ENCODE measurements around the gene RNU1-3. TPM values are rescaled to one million over a fixed set of nuclear protein-coding genes. Genes with fewer than 3 reads are reported as not detected.
"Not testable (repeated sequence)": the region's sequence is repeated elsewhere in the genome, so short reads cannot be mapped to it uniquely, and the experiment has no call there.

Gene RNU1-3
- not detected in 2 replicates for total RNA-seq (2014; rRNA removed; shearing (Covaris generic))

DNA sequence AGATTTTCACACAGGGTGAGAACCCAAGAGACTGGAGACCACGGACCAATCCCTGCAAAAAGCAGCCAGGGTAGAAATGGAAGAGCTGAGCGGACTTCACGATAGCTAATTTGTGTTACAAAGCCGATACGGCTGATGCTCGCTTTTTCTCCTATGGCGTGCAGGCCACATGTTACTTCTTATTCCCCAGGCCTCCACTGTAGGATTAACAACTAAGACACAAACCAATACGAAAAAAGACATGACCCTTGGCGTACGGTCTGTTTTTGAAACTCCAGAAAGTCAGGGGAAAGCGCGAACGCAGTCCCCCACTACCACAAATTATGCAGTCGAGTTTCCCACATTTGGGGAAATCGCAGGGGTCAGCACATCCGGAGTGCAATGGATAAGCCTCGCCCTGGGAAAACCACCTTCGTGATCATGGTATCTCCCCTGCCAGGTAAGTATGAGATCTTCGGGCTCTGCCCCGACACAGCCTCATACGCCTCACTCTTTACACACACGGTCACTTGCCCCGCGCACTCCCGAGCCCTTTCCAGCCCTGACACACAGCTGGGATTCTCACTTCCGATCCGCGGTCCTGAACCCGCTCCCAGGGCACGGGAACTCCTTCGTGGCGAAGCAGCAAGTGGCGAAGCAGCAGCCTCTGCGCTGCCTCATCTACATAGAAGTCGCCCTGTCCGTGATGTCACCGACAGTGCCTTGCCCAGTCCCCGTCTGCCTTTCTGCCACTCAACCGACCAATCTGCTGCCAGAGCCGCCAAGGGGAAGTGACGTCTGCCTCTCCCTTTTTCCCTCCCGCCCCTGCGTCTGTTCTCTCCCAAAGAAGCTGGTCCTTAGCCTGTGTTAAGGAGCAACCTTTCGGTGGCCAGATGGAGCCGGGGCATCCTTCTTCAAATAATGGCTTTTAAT, at the start of gene RNU1-3:
RNU1-3 (minus strand) TSS at position 447 of the 912 bp plus-strand sequence.
- not testable (repeated sequence) for DNase-seq (ENCODE audit: low spot score)

DNA sequence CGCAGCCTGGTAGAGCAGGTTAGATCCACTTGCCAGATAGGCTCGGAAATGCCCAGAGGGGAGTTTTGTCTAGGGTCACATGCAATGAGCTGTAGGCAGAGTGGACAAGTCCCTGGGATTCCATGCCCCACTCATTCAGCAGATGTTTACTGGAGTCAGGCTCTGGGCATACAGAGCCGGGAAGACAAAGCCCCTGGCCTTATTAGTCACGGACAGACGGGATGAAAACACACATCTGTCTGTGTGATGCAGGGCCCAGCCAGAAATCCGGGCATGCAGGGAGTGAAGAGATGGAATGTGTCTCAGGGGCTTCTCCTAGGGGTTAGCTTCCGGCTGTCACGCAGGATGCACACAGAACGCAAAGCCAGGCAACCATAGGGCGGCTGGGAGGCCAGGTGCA, 46.7 kb upstream of the RNU1-3 start:
- not testable (repeated sequence) for DNase-seq (ENCODE audit: low spot score)

GRCh38 chr1:16712984-16713383, 46.2 kb upstream of the RNU1-3 start:
- not testable (repeated sequence) for DNase-seq (ENCODE audit: low spot score)

DNA sequence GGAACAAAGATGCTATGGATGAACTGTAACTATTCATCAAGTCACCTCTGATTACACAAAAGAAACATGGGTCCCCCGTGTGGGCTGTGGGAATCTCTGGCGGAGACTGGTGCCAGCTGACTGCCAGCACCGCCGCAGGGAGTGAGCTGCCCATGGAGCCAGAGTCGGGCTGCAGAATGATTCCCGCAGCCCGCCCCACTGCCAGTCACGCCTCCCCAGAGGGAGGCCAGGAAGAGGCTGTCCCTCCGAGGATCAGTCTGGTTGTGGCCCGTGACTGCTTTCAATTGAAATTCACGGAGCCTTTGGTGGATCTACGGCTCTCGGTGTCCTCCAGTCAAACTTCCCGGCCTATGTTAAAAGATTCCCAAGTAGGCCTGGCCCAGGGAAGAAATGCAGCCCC, 45.8 kb upstream of the RNU1-3 start:
- not testable (repeated sequence) for DNase-seq (ENCODE audit: low spot score)

GRCh38 chr1:16712131-16712530, 45.4 kb upstream of the RNU1-3 start:
- not testable (repeated sequence) for DNase-seq (ENCODE audit: low spot score)

- not testable (repeated sequence) for DNase-seq (ENCODE audit: low spot score)
Observed at GRCh38 chr1:16710618-16711017, 43.9 kb upstream of the RNU1-3 start.

- not testable (repeated sequence) for DNase-seq (ENCODE audit: low spot score)
Observed at GRCh38 chr1:16709659-16710087, 42.9 kb upstream of the RNU1-3 start.

DNA sequence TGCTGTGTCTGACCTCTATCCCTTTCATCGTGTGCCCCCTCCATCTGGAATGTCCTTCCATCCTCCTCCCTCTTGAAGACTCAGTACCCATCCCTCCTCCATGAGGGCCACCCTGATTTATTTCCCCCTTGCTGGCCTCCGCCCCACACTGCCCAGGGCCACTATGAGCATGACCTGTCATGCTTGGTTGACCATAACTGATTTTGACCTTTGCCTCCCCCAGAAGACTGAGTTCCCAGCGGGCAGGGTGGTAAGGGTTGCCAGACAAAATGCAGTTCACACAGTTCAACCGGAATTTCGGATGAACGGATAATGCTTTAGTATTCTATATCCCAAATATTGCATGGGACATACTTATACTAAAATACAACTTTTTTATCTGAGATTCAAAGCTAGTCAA, 42.0 kb upstream of the RNU1-3 start:
- DNase-seq (ENCODE audit: low spot score) = not testable (repeated sequence)

DNA sequence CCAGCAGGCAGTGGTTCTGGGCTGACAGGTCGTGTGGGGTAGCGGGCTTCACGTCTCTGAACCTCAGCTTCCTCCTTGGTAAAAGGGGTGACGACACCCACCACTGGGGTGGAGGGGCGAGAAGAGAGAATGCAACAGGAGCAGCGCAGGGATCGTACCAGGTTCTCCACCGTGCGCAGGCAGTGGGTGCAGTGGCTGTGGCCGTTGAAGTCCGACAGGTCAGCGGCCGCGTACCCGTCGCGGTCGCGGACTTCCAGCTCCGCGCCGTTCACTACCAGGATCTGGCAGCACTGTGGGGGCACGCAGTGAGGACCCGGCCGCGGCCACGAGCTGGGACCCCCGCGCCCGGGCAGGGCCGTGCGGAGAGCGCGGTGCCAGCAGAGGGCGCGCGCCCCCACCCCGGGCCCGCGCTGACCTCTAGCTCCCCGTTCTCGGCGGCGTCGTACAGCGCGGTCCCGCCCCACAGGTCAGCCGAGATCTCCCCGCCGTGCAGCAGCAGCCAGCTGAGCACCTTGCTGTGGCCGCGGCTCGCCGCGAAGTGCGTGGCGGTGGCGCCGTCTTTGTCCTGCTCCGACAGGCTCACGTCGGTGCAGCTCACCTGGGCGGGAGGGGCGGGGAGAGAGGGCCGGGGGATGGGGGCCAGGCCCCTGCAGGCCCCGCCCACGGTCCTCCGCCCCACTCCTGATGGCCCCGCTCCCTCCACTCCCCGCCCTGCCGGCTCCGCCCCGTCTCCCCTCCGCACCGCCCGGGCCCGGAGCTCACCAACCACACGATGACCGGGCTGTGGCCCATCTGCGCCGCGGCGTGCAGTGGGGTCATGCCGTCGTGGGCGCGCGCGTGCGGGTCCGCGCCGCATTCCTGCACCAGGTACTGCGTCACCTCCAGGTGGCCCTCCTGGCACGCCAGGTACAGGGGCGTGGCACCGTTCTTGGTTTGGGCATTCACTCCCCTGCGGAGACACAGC, 40.7 kb upstream of the RNU1-3 start:
- DNase-seq (ENCODE audit: low spot score) = not testable (repeated sequence)

DNA sequence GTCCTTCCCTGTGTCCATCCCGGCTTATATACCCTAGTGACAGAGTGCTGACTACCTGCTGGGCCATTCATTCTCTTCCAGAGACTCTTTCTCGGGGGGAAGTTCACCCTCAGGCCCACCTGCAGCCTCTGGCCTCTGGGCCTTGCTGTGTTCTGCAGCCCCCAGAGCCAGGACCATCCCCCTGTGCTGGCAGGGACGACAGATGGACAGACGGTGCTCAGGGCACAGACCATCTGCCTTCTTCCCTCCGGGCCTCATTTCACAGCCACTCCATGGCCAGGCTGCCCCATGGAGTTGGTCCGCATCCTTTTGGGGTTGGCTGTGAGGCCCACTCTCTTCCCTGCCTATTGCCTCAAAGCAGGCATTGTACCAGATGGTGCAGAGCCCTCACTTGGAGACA, 39.6 kb upstream of the RNU1-3 start:
- not testable (repeated sequence) for DNase-seq (ENCODE audit: low spot score)

- not testable (repeated sequence) for DNase-seq (ENCODE audit: low spot score)
Observed at GRCh38 chr1:16704502-16705100, 37.9 kb upstream of the RNU1-3 start.

GRCh38 chr1:16704076-16704475, 37.3 kb upstream of the RNU1-3 start:
- DNase-seq (ENCODE audit: low spot score) = not testable (repeated sequence)

GRCh38 chr1:16703602-16704001, 36.9 kb upstream of the RNU1-3 start:
- DNase-seq (ENCODE audit: low spot score) = not testable (repeated sequence)

GRCh38 chr1:16703141-16703540, 36.4 kb upstream of the RNU1-3 start:
- DNase-seq (ENCODE audit: low spot score) = not testable (repeated sequence)

GRCh38 chr1:16702280-16702679, 35.5 kb upstream of the RNU1-3 start:
- DNase-seq (ENCODE audit: low spot score) = not testable (repeated sequence)

DNA sequence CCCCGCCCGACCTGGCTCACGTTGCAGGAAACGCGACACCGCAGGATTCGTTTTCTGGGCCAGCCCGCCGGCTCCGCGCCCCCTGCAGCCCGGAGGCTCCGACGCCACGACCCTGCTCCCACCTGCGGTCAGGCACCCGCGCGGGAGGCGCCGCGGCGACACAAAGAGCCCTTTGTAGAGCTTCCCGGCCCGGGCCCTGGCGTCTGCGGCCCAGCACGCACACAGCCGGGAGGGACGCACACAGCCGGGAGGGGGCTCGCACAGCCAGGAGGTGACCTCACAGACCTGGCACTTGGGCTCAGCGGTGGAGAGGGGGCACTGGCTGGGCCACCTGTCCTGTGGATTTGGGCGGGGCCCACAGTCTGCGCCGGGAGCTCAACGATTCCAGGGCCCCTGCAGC, 34.4 kb upstream of the RNU1-3 start:
- DNase-seq (ENCODE audit: low spot score) = not testable (repeated sequence)

DNA sequence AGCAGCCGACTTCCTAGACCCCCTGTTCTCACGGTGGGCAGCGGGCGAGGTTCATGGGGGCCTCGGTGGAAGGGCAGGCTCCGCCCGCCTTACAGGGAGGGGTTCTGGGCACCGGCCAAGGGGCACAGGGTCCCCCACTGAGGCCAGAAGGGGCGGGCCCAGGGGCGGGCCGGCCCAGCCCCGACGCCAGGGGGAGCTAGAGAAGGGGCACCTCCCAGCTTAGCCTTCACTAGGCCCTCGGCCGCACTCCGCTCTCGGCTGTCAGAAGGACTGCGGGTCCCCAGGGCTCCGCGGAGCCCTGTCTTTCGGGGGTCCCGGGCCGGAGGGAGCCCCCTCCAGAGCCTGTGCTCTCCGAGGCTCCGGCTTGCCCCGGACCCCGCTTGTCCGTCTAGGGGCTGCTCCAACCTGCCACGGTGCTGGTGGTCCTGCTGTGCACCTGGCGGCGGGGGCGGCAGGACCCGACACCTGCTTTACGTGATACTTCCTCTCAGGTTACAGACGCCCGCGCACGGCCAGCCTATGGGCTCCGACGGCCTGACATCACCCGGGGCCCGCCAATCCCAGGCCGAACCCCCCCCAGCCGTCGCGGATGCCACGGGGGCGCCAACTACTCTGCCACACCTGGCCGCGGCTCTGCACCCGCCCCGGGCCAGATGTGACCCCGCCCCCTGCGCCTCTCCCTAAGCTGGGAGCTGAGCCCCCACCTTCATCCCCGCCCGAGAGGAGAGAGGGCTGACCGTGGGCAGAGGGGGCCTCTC, 33.6 kb upstream of the RNU1-3 start:
- DNase-seq (ENCODE audit: low spot score) = not testable (repeated sequence)

- DNase-seq (ENCODE audit: low spot score) = not testable (repeated sequence)
Observed at GRCh38 chr1:16699440-16699839, 32.7 kb upstream of the RNU1-3 start.

- not testable (repeated sequence) for DNase-seq (ENCODE audit: low spot score)
Observed at GRCh38 chr1:16697152-16697551, 30.4 kb upstream of the RNU1-3 start.

GRCh38 chr1:16696507-16697150, 29.9 kb upstream of the RNU1-3 start:
- DNase-seq (ENCODE audit: low spot score) = not testable (repeated sequence)
